Endothelial cell of umbilical vein (primary cell): ENCODE data around the gene SMIM24. TPM values are rescaled to one million over a fixed set of nuclear protein-coding genes. Genes with fewer than 3 reads are reported as not detected.

Experiments
- BruUV-seq: library from RNA; stranded (reverse); fragments of 400-500 nt; replicated peaks from 2 replicates; lab custom pipeline; 2021; lab: Mats Ljungman, UMichigan
- CTCF ChIA-PET: fragments of 300-600, 350-600 bp; sonication (Branson Sonifier 250); formaldehyde crosslinking; loops from one replicate; lab custom pipeline; 2021; ENCODE audit warnings: antibody characterized with exemption, inconsistent platforms; lab: Charles Lee
- POLR2A ChIA-PET: fragments of 300-600, 350-600 bp; sonication (Branson Sonifier 250); formaldehyde crosslinking; loops from one replicate; lab custom pipeline; 2021; ENCODE audit warnings: antibody characterized with exemption, inconsistent platforms; lab: Charles Lee
- DNase-seq: peaks from one replicate; pipeline ENCODE4 v3.0.0-alpha.2; 2011; ENCODE audit warnings: low read depth, low spot score
- FAIRE-seq: peaks from 2 replicates; lab custom pipeline; 2011; peaks lifted over from hg19 to GRCh38; lab: Jason Lieb, UNC
- H2AFZ ChIP-seq: 2 replicates; pipeline ENCODE4 v1.6.0; 2012; ENCODE audit warnings: low read depth, low read length, control low read depth, inconsistent platforms
- H3K27ac ChIP-seq: 2 replicates; pipeline ENCODE4 v1.5.1; 2011; ENCODE audit warnings: low read depth, mild to moderate bottlenecking, control low read depth, low read length, moderate library complexity; ENCODE audit not compliant: insufficient read depth
- H3K27me3 ChIP-seq, 2 experiments: 2 replicates each; pipeline versions ENCODE4 v1.6.0 to v1.6.1; 2011; ENCODE audit warnings: low read length in 2 of 2, mixed read lengths in 1 of 2; ENCODE audit not compliant: control insufficient read depth in 2 of 2, insufficient read depth in 2 of 2
- H3K36me3 ChIP-seq, 2 experiments: 2 replicates in 1 of 2; 3 replicates in 1 of 2; pipeline ENCODE4 v1.5.1; 2011; ENCODE audit warnings: low read length in 2 of 2, mild to moderate bottlenecking in 1 of 2, moderate library complexity in 1 of 2; ENCODE audit not compliant: control insufficient read depth in 2 of 2, insufficient read depth in 2 of 2; ENCODE audit errors: extremely low read depth in 1 of 2
- H3K4me1 ChIP-seq: 3 replicates; pipeline ENCODE4 v1.5.1; 2011; ENCODE audit warnings: mild to moderate bottlenecking, low read length; ENCODE audit not compliant: control insufficient read depth, insufficient read depth; ENCODE audit errors: extremely low read depth
- H3K4me2 ChIP-seq: 2 replicates; pipeline ENCODE4 v1.6.1; 2011; ENCODE audit warnings: low read length, control low read depth, mixed read lengths; ENCODE audit not compliant: insufficient read depth
- H3K4me3 ChIP-seq, 3 experiments: fragments of 200-600 bp in 1 of 3; sonication (generic), shearing (Covaris generic) in 1 of 3; replicated peaks in 1 of 3; 2 replicates each; pipeline ENCODE4 v1.5.1; 2011 to 2016; ENCODE audit warnings: control low read depth in 3 of 3, low read length in 3 of 3, mild to moderate bottlenecking in 2 of 3, inconsistent platforms in 1 of 3, low read depth in 1 of 3, moderate library complexity in 1 of 3; ENCODE audit not compliant: insufficient read depth in 1 of 3
- H3K79me2 ChIP-seq: 2 replicates; pipeline ENCODE4 v1.6.0; 2012; ENCODE audit warnings: low read length, inconsistent platforms; ENCODE audit not compliant: control insufficient read depth, insufficient read depth
- H3K9ac ChIP-seq: replicated peaks from 2 replicates; pipeline ENCODE3; 2011; ENCODE audit warnings: low read length, control low read depth; ENCODE audit not compliant: insufficient read depth; ENCODE audit errors: extremely low read depth
- H3K9me1 ChIP-seq: replicated peaks from 3 replicates; pipeline ENCODE4 v1.6.0; 2011; ENCODE audit warnings: mild to moderate bottlenecking, low read length; ENCODE audit not compliant: control insufficient read depth, insufficient read depth; ENCODE audit errors: extremely low read depth
- H3K9me3 ChIP-seq: replicated peaks from 2 replicates; pipeline ENCODE4 v1.5.1; 2012; ENCODE audit warnings: low read length, inconsistent platforms; ENCODE audit not compliant: control insufficient read depth, insufficient read depth
- H4K20me1 ChIP-seq: replicated peaks from 2 replicates; pipeline ENCODE3; 2011; ENCODE audit warnings: mild to moderate bottlenecking, low read length; ENCODE audit not compliant: control insufficient read depth, insufficient read depth; ENCODE audit errors: extremely low read depth
- EZH2 ChIP-seq: IDR thresholded peaks from 2 replicates; pipeline ENCODE4 v1.6.1; 2012; ENCODE audit warnings: borderline replicate concordance, low read depth, mild to moderate bottlenecking, moderate library complexity, low read length, inconsistent platforms; ENCODE audit not compliant: severe bottlenecking
- FOS ChIP-seq: IDR thresholded peaks from 2 replicates; pipeline ENCODE4 v1.6.1; 2011; ENCODE audit warnings: mild to moderate bottlenecking, low read length, moderate library complexity, borderline replicate concordance; ENCODE audit not compliant: insufficient read depth
- GATA2 ChIP-seq: IDR thresholded peaks from 2 replicates; pipeline ENCODE4 v1.7.0; 2011; ENCODE audit warnings: low read depth, mild to moderate bottlenecking, moderate library complexity, mixed read lengths, low read length; ENCODE audit not compliant: insufficient read length, insufficient read depth
- JUN ChIP-seq: IDR thresholded peaks from 2 replicates; pipeline ENCODE4 v1.6.1; 2011; ENCODE audit warnings: borderline replicate concordance, low read depth; ENCODE audit not compliant: insufficient read length, insufficient read depth
- MYC ChIP-seq: IDR thresholded peaks from one replicate; pipeline ENCODE4 v1.6.1; 2011; ENCODE audit warnings: mild to moderate bottlenecking, low read depth, low read length
- POLR2A ChIP-seq: IDR thresholded peaks from 2 replicates; pipeline ENCODE4 v1.6.1; 2012; ENCODE audit warnings: low read depth, mild to moderate bottlenecking, control low read depth, low read length
- POLR2AphosphoS5 ChIP-seq: IDR thresholded peaks from 2 replicates; pipeline ENCODE4 v1.6.1; 2012; ENCODE audit warnings: low read depth, mild to moderate bottlenecking, control low read depth, low read length, moderate library complexity; ENCODE audit not compliant: insufficient read depth
- dilution Hi-C: fragments of 300-500 bp; cut with MboI; formaldehyde crosslinking; loops from one replicate; pipeline ENCODE4 v1.15.0; 2019; ENCODE audit warnings: low sequenced_read_pairs; ENCODE audit not compliant: extremely low pct_ligation_motif_present
- intact Hi-C: fragments of 100-400 bp; cut with micrococcal nuclease; formaldehyde crosslinking; loops from one replicate; pipeline ENCODE4 v1.10.0; 2022
- polyA plus RNA-seq, 4 experiments: library from polyadenylated mRNA; depleted of rRNA in 3 of 4; stranded (reverse) in 3 of 4; unstranded in 1 of 4; fragments of >200 nt; gene quantifications; 2 replicates each; pipeline versions ENCODE4 v1.2.1 to v1.2.3, GENCODE V29; 2011 to 2012; ENCODE audit warnings: missing spikeins in 1 of 4
- total RNA-seq: library from RNA; stranded (reverse); gene quantifications from 2 replicates; pipeline ENCODE4 v1.2.3, GENCODE V29; 2021
- TF ChIP-seq, protein P1 (sequence below), 2 donors: IDR thresholded peaks; 1 replicate in 1 of 2; 2 replicates in 1 of 2; pipeline ENCODE4 v1.5.1; 2011; ENCODE audit warnings: low read length in 2 of 2, mild to moderate bottlenecking in 2 of 2, moderate library complexity in 2 of 2, control low read depth in 1 of 2, inconsistent platforms in 1 of 2, low read depth in 1 of 2; ENCODE audit not compliant: insufficient read depth in 1 of 2; ENCODE audit errors: extremely low read depth in 1 of 2
- TF ChIP-seq, protein P2 (sequence below): IDR thresholded peaks from 2 replicates; pipeline ENCODE4 v1.6.1; 2011; ENCODE audit not compliant: insufficient read depth, insufficient read length

SMIM24 gene
- total and polyA plus RNA-seq, 2 donors (not counting 3 experiments of a cell fraction or from before 2014, with no cell fraction given): not detected

DNA sequence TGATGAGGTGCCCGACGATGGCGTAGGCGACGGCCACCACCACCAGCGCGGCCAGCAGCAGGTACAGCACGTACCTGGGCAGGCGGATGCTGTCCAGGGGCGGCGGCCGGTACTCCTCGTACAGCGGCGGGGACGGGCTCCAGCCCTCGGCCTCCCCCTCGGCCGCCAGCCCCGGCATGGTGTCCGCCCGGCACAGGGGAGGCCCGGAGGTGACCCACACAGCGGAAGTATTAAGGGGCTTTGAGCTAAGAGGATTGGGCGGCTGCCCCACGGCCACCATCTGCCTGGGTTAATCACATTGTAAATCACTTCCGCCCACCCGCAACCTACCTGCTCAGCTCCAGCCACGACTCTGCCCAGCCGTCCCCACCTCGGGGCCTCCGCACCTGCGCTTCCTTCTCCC, 2.9 kb upstream of the SMIM24 start, which contains the start of gene SMIM44:
TSS of gene SMIM44 (minus strand) at position 216 of the 403 bp plus-strand sequence. CDS start at position 178, 38 bp downstream.
- peaks cover 3 to 11% of the 10 kb centered on the region in 2 experiments for H3K27me3 ChIP-seq
- no peak for FAIRE-seq
- DNase-seq: no peak
- no peaks in the 10 kb centered on the region for H3K4me1 ChIP-seq
- no peak for TF ChIP-seq GATA2
- TF ChIP-seq EZH2: no peak
- no peak for TF ChIP-seq POLR2A
- TF ChIP-seq, protein P1, sequence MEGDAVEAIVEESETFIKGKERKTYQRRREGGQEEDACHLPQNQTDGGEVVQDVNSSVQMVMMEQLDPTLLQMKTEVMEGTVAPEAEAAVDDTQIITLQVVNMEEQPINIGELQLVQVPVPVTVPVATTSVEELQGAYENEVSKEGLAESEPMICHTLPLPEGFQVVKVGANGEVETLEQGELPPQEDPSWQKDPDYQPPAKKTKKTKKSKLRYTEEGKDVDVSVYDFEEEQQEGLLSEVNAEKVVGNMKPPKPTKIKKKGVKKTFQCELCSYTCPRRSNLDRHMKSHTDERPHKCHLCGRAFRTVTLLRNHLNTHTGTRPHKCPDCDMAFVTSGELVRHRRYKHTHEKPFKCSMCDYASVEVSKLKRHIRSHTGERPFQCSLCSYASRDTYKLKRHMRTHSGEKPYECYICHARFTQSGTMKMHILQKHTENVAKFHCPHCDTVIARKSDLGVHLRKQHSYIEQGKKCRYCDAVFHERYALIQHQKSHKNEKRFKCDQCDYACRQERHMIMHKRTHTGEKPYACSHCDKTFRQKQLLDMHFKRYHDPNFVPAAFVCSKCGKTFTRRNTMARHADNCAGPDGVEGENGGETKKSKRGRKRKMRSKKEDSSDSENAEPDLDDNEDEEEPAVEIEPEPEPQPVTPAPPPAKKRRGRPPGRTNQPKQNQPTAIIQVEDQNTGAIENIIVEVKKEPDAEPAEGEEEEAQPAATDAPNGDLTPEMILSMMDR (IDR thresholded peaks at IDR 0.05; ENCODE audit: extremely low read depth in 1 of 2, insufficient read depth in 1 of 2, low read depth in 1 of 2, low read length in 2 of 2): no peak
- TF ChIP-seq POLR2AphosphoS5: no peak
- TF ChIP-seq FOS: no peak
- TF ChIP-seq MYC: no peak
- TF ChIP-seq, protein P2, sequence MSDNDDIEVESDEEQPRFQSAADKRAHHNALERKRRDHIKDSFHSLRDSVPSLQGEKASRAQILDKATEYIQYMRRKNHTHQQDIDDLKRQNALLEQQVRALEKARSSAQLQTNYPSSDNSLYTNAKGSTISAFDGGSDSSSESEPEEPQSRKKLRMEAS: no peak
- no peak for TF ChIP-seq JUN
- H4K20me1 ChIP-seq: no peaks in the 10 kb centered on the region
- intact Hi-C loops: no loop called here
- no peaks in the 10 kb centered on the region for H3K9me3 ChIP-seq
- H3K36me3 ChIP-seq: no peaks in the 10 kb centered on the region
- no peaks in the 10 kb centered on the region for H3K9me1 ChIP-seq
- dilution Hi-C loops: no loop called here
- ChIA-PET POLR2A (no interaction called here), CTCF (interaction anchor here (0.7 to 6.2 kb wide), 6 partner anchors 10 to 180 kb away, joined by 4 to 147 read pairs (median 13); no protein-coding TSS in a partner anchor)
- no peak within 1 kb of the TSS for H3K4me2 ChIP-seq
- no TSS peak for BruUV-seq
- no peak within 1 kb of the TSS for H2AFZ ChIP-seq
- H3K27ac ChIP-seq: no peak within 1 kb of the TSS
- no peak within 1 kb of the TSS for H3K4me3 ChIP-seq
- H3K79me2 ChIP-seq: no peaks in the 10 kb centered on the region
- H3K9ac ChIP-seq: no peak within 1 kb of the TSS
